GM18507 (cell line): Measurements from ENCODE around the gene WBP1.

Source experiments
- DNase-seq: peaks from one replicate; pipeline ENCODE4 v3.0.0; 2011; ENCODE audit warnings: low read depth; ENCODE audit not compliant: insufficient read length; ENCODE audit errors: extremely low spot score
- FAIRE-seq: peaks from 2 replicates; lab custom pipeline; 2011; peaks lifted over from hg19 to GRCh38; lab: Jason Lieb, UNC

WBP1 gene

DNA sequence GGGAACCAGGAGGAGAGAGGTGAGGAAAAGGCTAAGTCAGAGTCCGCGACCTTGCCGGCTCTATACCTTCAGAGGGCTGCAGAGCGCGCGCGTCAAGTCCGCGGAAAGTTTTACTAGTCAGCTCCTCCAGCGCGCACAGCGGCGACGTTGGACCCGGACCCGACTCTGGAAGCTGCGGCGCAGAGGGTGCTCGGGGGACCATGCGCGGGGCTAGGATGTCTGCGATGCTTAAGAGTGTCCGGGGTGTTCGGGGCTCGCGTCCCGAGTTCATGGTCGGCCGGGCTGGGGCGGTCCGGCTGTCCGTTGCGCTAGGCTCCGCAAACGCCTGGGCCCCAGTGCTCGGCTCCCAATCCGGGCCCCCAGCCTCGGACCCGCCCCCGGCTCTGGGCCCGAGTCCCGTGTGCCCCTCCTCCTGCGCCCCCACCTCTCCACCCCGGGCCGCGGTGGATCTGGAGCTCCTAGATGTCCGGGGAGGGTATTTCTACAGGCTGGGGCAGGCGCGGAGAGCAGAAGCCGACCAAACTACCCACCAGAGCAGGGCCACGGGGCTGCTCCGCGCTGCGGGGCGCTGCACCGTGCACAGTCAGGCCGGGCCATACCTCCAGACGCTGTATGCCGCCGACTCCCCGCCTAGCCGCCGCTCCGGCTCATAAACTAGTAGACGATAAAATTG lies 41.2 kb downstream of the WBP1 start, which contains the start of gene LBX2:
LBX2 (minus strand) TSS at position 337 of the 673 bp plus-strand sequence; CDS start at position 271, 66 bp downstream.
- no peak for DNase-seq
- no peak for FAIRE-seq

DNA sequence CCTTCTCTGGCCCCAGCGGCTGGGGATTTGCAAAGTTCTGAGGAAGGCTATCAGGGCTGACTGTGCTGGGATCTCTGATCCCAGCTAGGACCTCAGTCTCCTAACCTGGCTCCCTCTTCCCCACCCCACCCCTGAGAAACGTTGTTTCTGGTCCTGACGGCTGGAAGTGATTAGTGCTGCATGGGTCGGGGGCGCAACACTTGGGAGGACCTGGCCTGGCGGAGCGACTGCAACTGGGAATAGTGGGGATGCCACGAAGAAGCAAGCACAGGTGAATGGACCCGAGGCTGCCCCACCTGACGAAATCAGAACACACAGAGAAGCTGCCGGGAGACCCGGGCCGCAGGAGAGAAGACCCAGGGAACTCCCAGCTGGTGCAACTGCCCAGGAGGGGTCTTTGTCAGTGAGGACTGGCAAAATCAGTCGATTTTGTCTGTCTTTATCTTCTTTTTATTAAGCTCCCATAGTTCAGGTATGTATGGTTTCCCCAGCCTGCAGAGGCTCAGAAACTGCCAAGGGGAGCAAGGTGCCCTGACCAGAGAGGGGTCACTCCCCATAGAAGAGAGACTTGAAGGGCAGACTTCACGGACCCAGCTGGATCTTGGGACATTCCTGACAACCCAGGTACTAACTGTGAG lies 41.8 kb downstream of the WBP1 start:
- FAIRE-seq (no peak), DNase-seq (no peak)

DNA sequence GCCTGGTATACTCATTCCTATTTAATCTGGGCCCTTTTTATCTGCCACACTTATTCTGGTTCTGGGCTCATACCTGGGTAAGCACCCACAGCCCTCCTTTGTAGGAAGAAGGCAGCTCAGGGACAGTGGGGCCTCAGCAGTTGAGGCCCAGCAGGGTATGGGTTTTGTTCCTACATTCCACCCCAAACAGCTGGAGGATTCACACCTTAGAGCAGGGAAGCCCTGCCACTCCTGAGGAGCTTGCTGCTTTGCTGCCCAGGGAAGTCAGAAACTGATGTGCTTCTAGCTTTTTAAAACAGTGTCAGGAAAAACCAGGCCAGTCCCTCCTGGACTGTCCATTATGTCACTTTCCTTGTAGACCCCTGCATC lies 42.3 kb downstream of the WBP1 start:
- FAIRE-seq (no peak), DNase-seq (no peak)

DNA sequence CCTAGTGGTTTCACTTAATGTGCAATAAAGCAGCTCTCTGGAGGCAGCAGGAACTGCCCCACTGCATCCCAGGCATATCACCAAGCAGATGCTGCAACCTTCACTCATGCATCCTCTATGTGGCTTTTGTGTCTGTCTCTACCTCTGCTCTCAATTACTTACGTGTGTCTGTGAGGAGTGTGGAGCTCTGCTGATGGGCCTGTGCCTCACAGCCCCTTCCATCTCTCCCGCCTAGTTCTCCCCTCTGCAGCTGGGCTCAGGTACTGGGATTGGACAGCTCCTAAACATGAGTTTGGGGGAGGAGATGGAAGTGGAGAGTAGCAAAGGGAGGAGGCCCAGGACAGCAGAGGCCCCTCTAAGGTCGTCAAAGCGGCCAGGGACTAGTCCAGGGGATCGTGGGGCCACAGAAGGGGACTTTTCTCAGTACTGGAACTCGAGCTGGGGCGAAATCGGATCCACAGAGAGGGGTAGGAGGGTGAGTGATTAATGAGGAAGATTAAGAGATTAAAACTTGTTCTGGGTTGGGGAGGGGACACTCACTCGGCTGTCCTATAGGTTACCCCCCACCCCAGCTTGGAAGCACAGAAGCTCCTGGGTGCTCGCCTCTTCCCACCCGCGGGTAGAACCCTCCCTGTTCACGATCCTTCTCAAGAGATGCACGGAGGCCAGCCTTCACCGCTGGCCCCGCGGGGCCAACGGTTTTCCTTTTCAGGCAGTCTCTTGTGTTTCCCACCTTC lies 43.3 kb downstream of the WBP1 start:
- FAIRE-seq (no peak), DNase-seq (no peak)

DNA sequence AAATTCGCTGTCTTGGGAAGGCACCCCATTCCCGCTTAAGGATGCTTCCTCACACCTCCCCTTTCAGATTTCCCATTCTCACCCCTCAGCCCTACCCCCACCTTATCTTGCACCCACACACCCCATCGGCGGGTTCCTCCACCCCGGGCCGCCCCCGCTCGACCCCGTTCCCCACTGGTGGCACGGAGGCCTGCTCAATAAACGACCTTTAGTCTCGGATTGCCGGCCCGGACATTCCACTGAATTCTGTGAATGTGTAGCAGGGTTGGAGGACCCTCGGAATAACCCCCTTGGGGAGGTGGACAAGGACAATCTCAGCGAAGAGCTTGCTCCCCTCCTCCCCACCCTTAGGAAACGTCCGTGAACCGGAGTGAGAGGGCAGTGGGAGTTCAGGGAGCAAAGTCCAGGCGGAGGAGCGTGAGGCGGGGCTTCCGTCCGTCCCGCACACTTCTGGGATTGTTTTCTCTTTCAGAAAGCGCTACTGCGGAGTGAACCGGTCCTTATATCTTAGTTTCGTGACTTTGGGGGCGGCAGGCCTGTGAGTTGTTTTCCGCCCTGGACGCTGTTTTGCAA lies 44.0 kb downstream of the WBP1 start:
- FAIRE-seq (no peak), DNase-seq (no peak)

DNA sequence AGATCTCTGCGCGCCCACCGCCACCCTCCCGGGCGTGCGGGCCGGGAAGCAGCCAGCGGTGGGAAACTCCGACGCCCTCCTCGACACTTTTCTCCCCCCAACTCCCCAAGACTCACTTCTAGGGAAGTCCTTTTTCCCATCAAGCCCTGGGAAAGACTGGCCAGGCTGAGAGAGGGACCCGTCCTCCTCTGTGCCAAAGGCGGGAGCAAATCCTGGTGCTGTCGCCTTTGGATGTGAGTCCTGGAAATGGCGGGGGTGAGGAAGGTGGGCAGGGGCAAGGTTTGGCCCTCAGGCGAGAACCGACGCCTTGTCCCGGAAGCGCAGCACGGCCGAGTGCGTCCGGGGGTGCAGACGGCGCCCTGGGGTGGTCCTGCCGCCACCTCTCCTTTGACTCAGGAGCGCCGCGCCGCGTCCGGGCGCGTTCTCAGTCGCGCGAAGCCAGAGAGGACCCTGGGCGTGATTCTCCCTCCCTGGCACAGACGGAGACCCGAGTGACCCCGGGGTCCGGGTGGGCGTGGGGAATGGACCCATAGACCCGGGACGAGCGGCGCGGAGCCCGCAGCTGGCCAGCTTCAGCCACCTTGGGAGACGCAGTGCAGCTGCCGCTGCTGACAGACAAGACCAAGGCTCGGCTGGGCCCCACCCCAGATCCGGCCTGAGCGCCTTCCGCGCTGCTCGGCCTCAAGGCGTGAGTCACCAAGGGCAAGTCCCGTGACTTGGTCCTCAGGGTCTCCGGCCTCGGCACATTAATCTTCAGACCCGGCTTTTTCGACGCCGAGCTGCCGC lies 44.7 kb downstream of the WBP1 start:
- FAIRE-seq (peak; percentile 66), DNase-seq (peak; percentile 58)

DNA sequence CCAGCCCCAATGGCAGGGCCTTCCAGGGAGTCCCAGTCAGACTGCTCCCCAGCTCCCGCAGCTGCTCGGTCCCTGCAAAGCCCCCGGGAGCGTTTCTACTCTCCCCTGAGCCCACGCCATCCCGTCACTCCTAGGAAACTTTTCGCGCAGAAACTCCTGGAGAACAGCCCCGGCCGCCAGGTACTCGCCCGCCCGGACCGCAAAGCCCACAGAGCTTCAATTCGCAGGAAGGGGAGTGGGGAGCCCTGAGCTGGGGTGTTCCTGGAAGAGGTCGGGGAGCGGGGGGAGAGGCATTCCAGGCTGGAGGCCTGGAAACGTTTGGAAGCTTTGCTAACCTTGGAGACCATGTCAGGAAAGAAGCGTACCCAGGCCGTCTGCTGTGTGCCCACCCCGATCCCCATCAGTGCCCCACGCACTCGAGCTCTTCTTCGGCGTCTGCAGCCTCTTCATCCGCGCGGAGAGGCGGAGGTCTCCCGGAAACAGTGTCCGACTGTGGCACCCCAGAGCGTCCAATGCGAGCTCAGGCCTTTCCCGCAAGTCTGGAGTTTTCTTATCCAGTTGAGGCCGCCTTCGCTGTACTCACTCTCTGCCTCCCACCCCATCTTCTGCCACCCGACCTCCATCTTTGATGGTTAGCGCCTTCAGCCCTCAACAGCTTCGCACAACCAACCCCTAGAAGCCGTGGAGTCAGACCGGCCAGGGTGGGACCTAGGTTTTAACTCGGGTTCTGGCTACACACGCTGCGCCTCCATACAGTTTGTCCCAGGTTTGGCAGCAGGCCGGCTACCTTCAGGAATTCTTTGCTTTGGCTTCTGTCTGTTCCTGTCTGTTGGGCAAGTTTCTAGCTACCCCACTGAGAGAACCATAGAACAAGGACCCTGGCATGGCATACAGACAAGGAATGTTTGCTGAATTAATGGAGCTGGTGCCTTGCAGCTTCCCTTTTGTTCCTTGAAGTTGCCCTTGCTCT lies 45.6 kb downstream of the WBP1 start:
- DNase-seq (no peak), FAIRE-seq (no peak)

DNA sequence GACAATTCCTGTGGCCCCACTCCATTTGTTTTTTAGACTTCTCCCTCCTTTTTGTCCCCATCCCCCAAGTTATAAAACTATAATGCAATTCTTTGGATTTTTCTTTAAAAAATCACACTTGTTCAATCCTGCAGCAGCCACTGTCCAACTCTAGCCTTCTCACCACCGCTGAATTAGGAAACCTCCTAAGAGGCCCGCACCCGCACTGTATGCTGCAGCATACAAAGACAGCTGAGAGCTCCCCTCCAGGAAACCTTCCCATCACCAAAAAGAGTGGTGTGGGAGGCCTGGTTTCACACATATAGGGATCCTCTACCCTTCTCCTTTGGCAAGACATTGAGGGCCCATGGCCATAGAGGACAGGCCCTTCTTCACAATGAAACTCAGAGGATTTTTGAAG lies 46.4 kb downstream of the WBP1 start:
- FAIRE-seq (no peak), DNase-seq (no peak)

DNA sequence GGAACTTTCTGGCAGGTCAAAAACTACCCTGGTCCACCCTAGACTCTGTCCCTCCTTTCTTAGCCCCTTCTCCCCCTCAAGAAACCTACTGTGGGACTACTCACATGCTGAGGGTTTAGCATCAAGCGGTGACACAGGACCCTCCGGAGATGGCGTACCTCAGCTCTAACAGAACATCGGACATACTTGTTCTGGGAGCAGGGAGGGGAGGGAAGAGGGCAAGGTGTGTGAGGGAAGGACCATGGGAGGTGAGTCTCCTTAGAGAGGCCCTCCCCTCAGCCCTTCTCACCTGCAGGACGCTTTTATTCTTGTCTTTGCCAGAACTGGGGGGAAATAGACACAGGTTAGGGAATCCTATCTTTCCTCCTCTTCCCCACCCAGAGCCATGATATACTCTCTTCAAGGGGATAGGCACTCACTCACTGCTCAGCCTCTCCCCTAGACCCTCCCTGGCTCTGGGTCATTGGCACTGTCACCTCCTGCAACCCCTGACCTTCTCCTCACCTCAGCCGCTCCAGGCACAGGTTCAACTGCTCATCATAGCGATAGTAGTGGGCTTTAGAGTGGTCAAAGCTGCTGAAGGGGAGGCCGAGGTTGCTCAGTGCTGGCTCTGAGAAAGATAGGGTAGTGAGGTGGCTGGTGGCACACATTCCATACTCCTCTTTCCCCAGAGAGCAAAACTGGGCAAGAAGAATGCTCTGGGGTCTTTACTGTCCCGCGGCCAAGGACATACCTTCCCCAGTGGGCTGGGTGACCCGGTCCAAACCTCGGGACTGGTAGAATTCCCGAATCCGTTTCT lies 47.4 kb downstream of the WBP1 start:
- FAIRE-seq (no peak), DNase-seq (no peak)

DNA sequence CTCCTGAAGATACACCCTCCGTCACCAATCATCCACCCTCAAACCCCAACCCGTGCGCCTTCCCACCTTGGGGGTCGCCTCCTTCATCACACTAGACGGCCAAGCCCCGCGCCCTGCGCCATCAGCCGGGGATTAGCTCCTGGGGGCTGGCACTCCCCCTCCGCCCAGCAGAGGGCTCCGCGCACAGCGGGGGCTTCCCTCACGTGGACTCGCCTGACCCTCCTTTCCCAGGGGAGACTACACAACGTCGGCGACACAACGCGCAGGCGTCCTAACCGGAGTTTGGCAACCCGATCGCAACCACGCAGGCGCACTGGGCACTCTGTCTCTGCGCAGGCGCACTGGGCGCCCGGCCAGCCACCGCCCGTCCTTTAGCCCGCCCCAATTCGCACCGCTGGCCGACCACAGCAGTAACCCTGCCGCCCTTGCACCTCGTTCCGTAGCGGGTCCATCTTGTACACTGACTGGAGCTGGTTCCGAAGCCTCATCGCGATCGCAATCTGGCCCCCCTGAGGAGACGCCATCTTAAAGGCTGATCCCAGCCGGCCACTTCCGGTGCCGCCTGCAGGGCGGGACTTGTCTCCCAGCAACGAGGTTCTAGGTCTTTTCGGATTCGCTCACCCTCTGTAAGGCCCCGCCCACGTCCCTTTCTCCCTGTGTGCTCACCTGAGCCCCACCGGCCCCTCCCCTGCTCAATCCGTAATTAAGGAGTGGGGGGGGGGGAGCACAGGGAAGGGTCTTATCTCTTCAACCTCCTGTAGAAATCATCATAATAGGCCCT lies 49.1 kb downstream of the WBP1 start, which contains the start of gene PCGF1:
PCGF1 (minus strand) TSS at position 551 of the 781 bp plus-strand sequence; CDS start at position 524, 27 bp downstream.
- FAIRE-seq (peak; percentile 93), DNase-seq (peak; percentile 90)

DNA sequence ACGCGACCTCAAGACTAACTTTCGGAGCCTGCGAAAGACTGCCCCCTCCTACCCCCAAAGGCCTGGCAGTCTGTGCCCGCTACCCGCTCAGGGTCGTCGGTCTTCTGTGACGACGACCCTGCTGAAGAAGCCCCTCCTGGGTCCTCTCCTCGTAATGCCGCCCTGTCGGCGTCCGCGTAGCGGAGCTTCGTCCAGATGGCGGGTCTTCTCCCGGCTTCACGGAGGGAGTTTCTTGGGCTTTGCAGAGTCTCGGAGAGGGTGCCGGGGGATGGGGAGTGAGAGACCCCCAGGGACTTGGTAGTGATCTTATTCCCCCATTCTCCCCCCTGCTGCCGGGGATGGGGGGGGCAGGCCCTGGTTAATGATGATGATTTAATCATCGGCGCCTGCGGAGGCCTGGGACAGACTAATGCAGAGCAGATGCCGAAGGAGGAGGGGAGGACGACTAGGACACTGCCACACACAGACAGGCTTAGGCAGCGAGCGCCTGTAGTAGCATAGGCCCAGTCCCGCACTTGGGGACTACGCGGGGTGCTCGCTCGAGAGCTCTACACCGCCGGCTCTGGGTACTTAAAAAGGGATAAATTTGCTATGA lies 49.8 kb downstream of the WBP1 start:
- no peak for DNase-seq
- FAIRE-seq, result no peak

DNA sequence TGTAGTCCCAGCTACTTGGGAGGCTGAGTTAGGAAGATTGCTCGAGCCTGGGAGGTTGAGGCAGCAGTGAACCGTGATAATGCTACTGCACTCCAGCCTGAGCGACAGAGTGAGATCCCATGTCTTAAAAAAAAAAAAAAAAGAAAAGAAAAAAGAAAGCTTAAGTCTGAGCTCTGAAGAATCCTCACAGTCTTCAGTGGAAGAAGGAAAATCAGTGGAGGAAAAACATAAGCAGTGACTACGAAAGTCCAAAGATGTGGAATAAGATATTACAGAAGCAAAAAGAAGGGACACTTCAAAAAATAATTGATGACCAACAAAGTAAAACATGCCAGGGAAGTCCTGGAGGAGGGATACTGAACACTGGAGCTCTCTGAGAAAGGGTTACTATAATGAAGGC lies 52.0 kb downstream of the WBP1 start:
- no peak for DNase-seq
- FAIRE-seq, result no peak
